HUDEP-2 (cell line): Measurements from ENCODE around the gene DUXB.

Source experiments
- DNase-seq, 76 experiments: peaks; one replicate each; lab custom pipeline; 2025; ENCODE audit not compliant: unreplicated experiment in 76 of 76; lab: John Stamatoyannopoulos, UW

The DUXB gene

GRCh38 chr16:75667503-75667902, 33.8 kb downstream of the DUXB start:
- DNase-seq, result no peak

DNA sequence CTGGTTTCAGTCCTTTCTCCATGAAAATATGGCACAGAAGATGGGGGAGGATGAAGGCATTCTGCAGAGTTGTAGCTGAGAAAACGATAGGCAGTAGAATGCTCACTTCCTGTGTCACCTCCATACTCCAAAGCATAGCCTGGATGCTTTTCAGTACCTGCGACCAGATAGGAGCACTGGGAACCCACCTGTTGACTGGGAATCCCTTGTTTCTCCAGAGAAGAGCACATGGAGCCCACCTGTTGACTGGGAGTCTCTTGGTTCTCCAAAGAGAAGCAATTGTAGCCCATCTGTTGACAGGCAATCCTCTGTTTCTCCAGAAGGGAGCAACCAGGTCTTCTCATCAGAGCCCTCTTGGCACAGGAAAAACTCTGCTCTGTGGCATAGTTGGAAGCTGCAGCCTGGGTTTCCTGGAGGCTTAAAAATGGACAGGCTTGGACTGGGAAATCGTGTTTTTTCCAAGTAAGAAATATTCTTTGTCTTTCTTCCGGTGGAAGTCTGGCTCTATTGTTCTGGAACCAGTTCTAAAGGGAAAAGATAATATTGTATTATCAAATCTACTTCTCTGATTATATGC, 40.4 kb downstream of the DUXB start:
- DNase-seq, result no peak

DNA sequence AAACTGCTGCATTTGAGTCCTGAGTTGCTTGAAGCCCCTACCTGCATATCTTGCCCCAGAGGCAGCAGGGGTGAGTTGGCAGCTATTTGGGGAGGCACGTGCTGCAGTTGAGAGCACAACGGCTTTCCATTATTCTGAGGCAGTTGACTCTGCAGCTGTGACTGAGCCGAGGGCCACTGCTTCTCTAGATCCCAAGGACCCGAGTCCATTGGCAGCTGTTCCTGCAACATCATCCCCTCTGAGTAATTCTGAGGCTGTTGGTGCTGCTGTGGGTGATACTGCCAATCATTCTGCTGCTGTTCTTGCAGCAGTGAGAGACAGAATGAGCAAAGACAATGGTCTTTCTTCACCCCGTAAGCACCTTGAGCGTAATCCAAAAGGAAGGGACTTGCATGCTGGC, 40.9 kb downstream of the DUXB start:
- no peak for DNase-seq

DNA sequence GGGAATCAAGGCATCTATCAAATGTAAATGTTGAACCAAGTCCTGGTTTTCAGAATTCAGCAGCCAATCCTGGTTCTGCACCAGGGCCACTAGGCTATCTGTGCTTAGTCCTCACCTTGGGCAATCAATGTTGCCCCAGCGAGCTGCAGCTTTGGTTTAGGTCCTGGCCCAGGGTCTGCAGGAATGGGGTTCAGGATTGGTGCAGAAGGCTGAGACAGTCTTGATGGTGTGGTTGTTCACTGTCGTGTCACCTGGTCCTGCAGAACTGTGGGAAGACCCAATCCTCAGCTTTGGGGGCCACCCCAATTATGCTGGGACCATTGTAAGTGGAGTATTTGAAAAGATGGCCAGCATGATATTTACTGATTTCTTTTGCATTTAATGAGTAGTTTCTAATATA, 43.1 kb downstream of the DUXB start:
- no peak for DNase-seq

DNA sequence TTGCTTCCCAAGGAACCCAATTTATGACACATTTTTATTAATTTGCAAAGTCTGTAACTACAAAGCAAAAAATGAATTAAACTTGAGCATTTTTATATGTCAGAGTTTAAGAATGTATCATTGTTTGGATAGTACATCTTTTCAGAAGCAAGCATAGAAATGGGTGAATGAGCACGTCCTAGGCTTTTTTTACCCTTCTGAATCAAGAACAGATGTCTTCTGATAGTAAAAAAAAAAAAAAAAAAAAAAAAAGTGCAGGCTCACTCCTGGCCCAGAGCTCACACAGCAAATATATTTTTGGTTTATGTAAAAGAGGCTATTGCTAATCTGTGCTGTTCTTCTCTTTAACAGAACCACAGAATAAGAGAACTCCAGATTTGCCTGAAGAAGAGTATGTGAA, 47.3 kb downstream of the DUXB start:
- DNase-seq, result no peak

DNA sequence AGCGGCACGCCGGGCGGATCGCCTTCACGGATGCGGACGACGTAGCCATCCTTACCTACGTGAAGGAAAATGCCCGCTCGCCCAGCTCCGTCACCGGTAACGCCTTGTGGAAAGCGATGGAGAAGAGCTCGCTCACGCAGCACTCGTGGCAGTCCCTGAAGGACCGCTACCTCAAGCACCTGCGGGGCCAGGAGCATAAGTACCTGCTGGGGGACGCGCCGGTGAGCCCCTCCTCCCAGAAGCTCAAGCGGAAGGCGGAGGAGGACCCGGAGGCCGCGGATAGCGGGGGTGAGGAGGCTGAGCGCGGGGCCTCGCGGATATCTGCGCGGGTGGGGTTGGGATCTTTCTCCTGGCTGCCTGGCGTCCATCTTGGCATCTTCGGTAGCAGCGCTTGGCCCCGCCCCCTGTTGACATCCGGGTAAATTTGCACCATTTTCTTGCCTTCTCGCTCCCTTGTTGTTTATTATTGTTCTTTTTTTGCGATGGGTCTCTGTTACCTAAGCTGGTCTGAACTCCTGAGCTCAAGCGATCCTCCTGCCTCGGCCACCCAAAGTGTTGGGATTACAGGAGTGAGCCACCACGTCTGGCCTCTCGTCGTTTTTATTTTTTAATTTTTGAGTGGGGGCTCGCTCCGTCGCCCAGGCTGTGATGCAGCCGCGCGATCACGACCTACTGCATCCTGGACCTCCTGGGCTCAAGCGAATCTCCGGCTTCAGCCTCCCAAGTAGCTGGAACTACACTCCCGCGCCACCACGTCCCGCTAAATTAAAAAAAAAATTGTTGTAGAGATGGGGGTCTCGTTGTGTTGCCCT, 52.8 kb downstream of the DUXB start:
- peak in 64 of 76 experiments; percentile 5 to 77 (median 54) for DNase-seq

GRCh38 chr16:75647492-75648264, 53.6 kb downstream of the DUXB start, which contains the start of the genes KARS1 and TERF2IP:
Gene KARS1 (minus strand): TSS chr16:75647665. CDS start chr16:75647639, 26 bp downstream.
Gene TERF2IP (plus strand): TSS chr16:75647773. CDS start chr16:75647883, 110 bp downstream.
- DNase-seq, result peak in 75 of 76 experiments; percentile 22 to 94 (median 86)

DNA sequence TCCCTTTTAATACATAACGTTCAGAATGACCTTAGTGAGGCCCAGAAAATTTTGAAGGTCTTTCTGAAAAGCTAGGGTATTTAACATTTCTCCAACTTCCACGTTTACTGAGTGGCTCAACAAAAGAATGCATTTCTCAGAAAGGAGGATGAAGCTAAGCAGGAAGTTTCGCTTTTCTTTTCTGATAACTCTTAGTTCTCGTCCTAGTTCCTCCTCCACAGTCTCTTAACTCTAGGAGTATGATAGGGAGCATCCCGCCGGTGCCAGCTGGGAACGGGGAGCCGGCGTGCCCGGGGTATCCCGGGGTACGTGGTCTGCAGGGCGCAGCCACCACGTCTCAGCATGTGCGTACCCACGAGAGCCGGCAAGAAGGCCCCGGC, 54.2 kb downstream of the DUXB start:
- peak in 2 of 76 experiments; percentile 16 to 36 for DNase-seq

DNA sequence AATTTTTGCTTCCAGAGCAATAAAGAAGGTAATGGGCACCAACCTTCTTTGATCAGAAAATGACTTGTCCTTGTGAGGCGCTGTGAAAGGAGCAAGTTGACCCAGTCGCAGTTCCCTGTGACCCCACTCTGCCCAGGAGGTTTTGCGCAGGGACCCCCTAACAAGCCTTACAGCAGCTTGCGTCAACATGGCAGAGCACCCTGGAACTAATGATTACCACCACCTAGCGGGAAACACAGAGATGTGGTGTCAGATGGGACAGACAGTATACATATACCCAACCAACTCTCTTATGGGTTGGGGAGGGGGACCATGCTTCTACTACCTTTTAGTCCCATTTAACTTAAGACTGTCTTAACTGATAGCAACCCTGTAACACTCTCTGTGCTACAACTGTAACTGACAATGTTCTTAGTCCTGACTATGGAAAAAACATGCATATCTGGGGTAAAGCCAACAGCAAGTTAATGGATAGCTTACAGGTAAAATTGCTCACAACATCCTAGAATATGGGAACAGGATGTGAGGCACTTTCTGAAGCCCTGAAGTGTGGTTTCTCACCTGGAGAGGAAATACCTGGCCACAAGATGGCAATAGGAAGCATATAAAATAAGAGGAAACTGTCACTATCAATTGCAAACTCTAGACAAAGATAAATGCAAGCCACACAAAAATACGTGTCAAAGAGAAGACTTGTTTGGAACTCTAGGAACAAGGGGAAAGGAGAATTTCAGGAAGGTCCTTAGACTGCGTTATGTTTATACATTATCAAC, 56.8 kb downstream of the DUXB start:
- DNase-seq, result no peak
